GM12873 (cell line): ENCODE data around the gene HOXD9.

ENCODE experiments used
- TF ChIP-seq, protein P1 (sequence below): IDR thresholded peaks from 2 replicates; pipeline ENCODE4 v1.5.1; 2012; ENCODE audit warnings: low read depth, mild to moderate bottlenecking, moderate library complexity, low read length, control low read depth; ENCODE audit not compliant: insufficient read depth; ENCODE audit errors: missing control alignments

The HOXD9 gene

DNA sequence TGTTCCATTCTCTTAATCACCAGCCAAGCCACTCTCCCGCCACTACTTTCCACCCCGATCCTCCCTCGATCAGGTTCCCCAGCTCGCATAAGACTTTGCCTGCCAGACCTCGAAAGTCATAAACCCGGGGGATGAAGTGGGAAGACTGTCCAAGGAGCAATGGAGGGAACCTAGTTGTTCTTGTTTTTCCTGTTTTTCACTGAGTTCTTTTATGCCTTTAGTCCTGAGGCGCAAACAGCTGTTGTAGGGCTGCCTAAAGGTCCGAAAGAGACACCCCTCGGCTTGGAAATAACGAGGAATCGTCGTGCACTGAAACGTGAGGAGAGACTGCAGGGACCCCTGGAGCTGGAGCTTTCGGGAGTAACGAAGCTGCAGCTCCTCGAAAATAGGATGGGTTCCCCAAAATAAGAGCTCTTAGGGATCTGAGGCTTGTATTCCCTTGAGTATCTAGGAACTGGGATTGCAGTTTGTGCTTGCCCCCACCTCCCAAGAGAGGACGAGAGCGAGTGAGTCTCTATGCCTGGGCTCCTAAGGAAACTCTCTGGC is 24.6 kb upstream of the HOXD9 start:
- TF ChIP-seq, protein P1, sequence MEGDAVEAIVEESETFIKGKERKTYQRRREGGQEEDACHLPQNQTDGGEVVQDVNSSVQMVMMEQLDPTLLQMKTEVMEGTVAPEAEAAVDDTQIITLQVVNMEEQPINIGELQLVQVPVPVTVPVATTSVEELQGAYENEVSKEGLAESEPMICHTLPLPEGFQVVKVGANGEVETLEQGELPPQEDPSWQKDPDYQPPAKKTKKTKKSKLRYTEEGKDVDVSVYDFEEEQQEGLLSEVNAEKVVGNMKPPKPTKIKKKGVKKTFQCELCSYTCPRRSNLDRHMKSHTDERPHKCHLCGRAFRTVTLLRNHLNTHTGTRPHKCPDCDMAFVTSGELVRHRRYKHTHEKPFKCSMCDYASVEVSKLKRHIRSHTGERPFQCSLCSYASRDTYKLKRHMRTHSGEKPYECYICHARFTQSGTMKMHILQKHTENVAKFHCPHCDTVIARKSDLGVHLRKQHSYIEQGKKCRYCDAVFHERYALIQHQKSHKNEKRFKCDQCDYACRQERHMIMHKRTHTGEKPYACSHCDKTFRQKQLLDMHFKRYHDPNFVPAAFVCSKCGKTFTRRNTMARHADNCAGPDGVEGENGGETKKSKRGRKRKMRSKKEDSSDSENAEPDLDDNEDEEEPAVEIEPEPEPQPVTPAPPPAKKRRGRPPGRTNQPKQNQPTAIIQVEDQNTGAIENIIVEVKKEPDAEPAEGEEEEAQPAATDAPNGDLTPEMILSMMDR: no peak

DNA sequence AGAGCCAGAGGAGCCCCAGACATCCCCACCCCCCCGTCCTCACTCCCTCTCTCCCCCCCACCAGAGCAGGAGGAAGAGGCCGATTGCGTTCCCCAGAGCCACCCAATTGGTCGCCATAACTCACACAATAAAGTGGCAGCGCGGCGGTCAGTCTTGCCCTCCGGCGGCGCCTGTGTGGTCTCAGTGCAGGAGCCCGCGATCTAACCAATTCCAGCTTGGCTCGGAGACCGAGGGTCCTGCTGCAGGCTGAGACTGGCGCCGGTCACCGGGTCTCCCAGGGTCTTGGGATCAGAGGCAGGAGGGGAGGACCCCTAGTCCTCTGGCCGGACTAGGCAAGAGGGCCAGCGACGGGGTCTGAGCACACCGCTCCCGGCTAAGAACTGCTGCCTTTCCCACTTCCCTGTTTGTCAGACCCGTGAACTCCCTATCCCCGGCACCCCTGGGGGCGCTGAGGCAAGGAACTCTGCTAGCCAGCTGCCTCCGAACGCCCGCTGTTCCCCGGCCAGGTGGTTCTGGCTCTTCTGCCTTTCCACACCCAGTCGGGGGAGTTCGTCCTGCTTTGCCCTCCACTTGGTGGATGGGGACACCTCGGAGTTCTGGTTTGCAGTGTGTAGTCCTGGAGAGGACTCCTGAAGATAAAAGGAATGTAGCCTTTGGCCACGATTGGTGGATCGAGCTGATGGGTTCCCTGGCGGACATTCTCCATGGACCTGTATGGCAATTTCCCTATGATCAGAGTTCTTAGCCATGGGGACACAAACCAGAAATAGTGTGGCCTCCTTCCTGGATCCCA is 24.0 kb upstream of the HOXD9 start:
- TF ChIP-seq, protein P1: no peak

DNA sequence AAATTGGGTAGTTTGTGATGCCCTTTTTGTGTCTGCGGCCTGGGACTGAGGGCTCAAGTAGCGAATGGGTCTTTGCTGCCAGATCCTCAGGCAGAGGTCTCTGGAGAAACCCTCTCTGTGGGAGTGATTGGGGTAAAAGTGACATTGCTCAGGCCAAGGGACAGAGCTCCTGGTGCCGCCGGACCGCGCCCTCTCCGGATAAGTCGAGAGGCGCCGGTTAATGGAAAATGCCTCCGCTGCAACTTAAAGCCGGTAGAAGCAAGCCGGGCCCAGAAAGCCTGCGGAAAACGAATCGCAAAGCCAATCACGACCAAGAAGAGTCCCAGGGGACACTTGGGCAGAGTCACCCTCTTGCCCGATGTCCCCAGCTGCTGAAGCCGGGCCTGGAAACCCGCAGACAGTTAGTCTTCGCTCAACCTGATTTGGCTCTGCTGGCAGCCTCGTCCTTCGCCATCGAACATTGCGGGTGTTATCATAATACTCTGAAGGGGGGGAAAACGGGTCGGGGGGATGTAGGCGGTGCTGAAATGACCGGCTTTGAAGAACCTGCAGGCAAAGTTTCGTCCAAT is 23.3 kb upstream of the HOXD9 start:
- TF ChIP-seq, protein P1: no peak

DNA sequence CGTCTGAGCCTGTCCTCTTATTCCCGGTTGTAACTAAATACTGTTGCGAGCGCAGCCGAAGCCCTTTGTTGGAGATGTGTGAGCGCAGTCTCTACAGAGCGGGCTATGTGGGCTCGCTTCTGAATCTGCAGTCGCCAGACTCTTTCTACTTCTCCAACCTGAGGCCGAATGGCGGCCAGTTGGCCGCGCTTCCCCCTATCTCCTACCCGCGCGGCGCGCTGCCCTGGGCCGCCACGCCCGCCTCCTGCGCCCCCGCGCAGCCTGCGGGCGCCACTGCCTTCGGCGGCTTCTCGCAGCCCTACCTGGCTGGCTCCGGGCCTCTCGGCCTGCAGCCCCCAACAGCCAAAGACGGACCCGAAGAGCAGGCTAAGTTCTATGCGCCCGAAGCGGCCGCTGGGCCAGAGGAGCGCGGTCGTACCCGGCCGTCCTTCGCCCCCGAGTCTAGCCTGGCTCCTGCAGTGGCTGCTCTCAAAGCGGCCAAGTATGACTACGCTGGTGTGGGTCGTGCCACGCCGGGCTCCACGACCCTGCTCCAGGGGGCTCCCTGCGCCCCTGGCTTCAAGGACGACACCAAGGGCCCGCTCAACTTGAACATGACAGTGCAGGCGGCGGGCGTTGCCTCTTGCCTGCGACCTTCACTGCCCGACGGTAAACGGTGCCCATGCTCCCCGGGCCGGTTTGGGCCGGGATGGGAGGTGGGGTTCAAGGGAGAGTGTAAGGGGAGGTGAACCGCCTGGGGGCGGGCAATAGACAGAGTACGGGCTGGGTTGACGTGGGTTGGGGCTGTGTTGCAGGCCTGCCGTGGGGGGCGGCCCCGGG is 22.6 kb upstream of the HOXD9 start, which contains the start of gene HOXD12:
HOXD12 (plus strand) TSS at position 68 of the 819 bp plus-strand sequence; CDS start at position 75, 7 bp downstream.
- TF ChIP-seq, protein P1: no peak

DNA sequence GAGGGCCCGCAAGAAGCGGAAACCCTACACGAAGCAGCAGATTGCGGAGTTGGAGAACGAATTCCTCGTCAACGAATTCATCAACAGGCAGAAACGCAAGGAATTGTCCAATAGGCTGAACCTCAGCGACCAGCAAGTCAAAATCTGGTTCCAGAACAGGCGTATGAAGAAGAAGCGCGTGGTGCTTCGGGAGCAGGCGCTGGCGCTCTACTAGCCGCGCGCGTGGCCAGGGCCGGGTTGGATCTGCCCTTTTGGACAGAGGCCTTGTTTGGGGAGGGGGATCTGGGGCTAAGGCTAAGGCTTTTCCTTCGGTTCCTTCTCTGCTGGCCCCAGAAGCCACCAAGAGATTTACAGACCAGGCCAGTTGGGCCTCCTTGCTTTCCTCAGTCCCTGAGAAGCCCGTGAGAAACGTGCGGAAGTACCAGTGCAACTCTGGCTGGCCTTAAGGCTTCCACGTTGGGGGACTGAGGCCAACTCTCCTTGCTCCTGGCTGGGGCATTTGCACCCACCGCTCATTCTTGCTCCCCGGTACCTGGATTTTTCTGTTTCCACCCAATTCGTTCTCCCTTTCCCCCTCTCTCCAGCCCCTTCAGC is 21.9 kb upstream of the HOXD9 start:
- TF ChIP-seq, protein P1: no peak

DNA sequence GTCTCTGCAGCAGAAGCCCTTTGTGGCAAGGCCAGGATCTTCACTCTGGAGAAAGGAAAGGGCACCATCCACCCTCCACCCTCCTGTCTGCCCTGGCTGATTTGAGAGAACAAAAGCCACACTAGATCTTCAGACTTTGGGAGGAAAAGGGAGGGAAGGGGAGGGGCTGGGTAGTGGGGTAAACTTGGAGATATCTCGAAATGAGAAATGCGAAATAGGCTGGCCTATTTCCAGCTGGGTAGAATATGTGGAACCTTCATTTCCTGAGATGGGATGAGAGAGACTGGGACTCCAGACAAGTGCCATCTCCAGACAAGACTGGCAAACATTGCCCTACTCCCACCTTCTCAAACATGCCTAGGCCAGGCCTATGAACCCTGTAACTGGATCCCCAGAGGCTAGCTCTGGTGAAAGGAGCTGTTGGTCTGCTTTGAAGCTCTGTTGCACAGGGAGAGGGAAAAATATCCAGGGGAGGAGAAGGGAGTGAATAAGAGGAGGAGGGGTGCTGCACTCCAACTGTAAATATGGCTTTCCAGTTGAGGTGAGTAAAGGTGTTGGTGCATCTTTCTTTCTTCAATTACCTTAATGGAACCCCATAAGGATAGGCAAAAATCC is 21.2 kb upstream of the HOXD9 start:
- TF ChIP-seq, protein P1: no peak

DNA sequence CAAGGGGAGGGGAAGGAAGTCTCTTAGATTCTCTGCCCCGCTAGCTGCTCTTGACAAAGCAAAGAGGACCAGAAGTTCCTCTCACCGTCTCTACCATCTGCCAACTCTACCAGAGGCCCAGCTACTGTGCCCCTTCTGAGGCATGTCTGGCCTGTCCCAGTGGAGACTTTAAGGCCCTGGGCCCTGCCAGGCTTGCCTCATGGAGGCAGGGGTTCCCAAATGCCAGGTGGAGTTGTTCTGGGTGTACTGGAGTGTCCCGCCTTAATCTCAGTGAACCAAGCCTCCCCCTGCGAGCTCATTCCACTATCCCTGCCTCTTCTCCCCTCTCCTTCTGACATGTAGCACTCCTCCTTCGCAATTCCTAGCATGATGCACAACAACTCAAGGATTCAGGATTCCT is 20.7 kb upstream of the HOXD9 start:
- TF ChIP-seq, protein P1: no peak
